Umbilical cord (tissue), 2 donors: ENCODE data around the gene FNBP1. TPM values are rescaled to one million over a fixed set of nuclear protein-coding genes. Genes with fewer than 3 reads are reported as not detected.

ENCODE experiments used
- DNase-seq: peaks from one replicate; pipeline ENCODE4 v3.0.0-alpha.2; 2015; ENCODE audit warnings: low spot score
- total RNA-seq: library from RNA; depleted of rRNA; stranded (reverse); fragments of >200 nt; gene quantifications from one replicate; pipeline ENCODE4 v1.2.3, GENCODE V29; 2014; ENCODE audit warnings: low replicate concordance; ENCODE audit not compliant: insufficient read depth

FNBP1 gene
- total RNA-seq, 1 donor from 2014 or later = 88.1 TPM

- DNase-seq = no peak
These were observed 184.6 kb downstream of the FNBP1 start for GRCh38 chr9:129858167-129858962.

DNA sequence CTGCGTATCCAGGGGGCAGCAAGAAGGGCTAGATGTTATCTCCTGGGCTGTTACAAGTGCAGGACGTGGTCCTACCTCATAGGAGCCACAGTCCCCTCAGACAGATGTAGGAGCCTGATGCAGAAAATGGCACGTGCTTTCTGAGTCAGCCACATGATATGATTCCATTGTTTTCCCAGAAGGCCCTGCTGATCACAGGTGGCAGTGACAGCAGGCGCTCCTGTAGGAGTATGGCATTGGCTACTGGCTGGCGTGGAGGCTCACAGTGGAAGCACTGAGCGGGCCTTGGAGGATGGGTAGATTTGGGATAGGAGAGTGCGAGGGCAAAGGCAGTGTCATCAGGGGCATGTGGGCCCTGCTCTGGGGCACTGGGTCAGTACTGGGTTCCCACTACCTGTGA lies 185.8 kb downstream of the FNBP1 start:
- DNase-seq = no peak

- DNase-seq = no peak
These were observed 188.3 kb downstream of the FNBP1 start for GRCh38 chr9:129854588-129855110.

DNA sequence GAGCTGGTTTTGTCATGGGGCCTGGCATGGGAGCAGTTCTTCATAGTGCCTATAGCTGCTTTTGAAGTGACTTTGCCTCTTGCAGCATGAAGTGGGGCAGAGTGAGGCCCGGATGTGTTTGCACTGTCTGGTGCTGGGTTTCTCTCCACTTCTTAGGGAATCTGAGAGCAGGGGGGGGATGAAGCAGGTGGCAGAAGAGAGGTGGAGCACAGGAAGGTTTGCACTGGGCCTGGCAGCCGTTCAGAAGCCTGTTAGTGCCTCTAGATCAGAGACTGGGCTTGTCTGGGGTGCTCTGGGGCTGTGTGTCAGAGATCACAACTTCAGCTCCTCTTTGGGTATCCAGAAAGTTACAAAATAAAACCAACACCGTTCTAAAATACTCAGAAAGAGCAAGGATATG lies 189.4 kb downstream of the FNBP1 start:
- no peak for DNase-seq

GRCh38 chr9:129852579-129852978 lies 190.4 kb downstream of the FNBP1 start:
- DNase-seq = peak; percentile 21

DNA sequence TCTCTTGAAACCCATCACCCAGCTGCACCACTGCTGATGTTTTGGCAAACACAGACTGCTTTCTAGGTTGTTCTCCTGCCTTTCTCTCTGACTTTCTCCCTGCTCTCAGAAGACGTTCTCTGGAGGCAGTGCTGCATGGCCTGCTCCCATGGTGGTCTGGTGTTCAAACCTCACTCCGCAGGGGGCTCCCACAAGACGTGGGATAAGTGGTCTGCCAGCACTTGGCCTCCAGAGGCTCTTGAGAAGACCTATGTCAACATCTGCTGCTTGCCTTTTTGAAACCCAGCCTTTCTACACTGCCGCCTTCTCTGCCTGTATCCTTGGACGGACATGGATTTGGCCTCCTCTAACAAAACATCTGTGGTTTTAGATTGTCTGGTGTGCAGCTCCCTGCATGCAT lies 191.2 kb downstream of the FNBP1 start:
- DNase-seq = no peak

DNA sequence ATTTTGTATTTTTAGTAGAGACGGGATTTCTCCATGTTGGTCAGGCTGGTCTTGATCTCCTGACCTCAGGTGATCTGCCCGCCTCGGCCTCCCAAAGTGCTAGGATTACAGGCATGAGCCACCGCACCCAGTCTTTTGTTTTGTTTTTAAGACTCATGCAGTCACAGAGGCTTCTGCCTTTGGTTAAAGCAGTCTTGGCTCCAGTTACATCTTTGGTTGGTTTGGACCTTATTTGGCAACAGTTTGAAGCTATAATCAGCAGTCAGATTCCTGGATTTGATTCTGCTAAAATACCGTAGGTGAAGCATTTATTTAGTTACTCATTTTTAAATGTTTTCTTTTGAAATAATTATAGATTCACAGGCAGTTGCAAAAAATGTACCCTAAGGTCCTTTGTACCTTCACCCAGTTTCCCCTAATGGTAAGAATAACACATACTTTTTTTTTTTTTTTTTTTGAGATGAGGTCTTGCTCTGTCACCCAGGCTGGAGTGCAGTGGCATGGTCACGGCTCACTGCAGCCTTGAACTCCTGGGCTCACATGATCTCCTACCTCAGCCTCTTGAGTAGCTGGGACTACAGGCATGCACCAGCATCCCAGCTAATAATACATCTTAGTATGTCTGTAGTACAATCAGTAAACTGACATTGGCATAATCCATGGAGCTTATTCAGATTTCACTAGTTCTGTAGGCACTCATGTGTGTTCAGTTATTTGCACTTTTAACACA lies 192.0 kb downstream of the FNBP1 start:
- no peak for DNase-seq

GRCh38 chr9:129849901-129850300 lies 193.1 kb downstream of the FNBP1 start:
- DNase-seq = no peak

DNA sequence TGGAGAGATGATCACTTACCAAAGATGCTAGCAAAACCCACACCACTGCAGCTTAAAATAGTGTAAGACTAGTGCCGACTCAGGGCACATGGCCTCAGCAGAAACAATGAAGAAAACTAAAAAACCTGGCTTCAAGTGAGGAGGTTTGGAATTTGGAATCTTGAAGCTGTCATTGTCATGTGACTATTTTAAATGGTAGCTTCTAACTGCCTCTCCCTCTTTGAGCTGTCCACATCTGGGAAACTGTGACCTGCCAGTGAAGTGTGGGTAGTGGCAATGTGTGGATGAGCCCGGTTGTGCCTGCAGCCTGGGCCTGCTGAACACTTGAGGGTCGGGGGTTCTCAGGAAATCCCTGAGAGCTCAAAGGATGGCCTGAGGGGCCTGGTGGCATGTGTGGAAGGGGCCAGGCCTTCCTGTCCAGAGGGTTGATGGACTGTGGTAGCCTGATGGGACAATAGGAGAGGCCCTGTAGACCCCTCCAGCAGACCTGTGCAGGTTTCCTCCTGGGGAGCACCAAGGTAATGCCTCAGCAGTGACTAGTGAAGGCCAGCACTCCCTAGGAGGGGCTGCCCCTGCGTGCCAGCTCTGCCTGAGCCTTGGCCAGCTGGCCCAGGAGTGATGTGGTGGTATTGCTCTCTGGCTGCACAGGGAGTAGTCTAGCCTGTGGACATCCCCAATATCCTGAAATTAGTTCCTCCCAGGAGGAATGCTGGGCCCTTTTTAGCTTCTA lies 194.1 kb downstream of the FNBP1 start:
- DNase-seq = no peak

DNA sequence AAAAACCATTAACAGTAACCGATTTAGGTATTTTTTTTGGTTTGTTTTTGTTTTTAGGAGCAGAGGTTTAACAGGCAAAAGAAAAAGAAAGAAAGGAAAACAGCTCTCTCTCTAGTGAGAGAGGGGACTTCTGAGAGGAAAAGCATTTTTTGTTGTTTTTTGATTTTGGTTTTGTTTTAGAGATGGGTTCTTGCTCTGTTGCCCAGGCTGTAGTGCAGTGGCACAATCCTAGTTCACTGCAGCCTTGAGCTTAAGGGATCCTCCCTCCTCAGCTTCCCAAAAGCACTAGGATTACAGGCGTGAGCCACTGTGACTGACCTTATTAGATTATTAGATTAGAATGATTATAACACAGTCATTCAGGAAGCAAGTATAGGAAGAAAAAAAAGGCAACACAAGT lies 197.6 kb downstream of the FNBP1 start:
- DNase-seq = no peak

DNA sequence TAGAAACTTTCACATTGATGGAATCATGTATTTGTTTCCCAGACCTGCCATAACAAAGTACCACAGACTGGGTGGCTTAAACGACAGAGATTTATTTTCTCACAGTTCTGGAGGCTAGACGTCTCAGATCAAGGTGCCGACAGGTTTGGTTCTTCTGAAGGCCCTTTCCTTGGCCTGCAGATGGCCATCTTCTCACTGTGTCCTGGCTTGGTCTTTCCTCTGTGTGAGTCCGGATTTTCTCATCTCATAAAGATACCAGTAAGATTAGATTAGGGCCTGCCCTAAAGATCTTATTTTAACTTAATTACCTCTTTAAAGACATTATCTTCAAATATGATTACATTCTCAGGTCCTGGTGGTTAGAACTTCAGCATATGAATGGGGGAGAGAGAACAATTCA lies 201.9 kb downstream of the FNBP1 start:
- DNase-seq = no peak

DNA sequence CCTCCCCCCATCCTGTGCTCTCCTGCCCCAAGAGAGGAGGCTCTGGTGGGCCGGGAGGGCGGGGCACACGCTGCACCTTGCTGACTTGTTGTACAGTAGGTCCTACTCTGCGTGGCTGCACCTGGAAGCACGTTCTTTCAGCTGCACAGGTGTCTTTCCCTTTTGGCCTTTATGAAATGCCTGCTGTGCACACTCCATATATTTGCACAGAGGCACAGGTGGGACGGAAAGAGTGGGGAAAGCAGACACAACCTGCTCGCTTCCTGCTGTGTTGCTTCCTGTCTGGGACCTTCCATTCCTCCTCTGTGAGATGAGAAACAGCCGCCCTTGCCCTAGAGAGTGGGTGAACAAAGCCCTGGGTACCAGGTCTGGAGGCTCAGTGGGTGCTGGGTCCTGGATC lies 203.0 kb downstream of the FNBP1 start:
- no peak for DNase-seq

DNA sequence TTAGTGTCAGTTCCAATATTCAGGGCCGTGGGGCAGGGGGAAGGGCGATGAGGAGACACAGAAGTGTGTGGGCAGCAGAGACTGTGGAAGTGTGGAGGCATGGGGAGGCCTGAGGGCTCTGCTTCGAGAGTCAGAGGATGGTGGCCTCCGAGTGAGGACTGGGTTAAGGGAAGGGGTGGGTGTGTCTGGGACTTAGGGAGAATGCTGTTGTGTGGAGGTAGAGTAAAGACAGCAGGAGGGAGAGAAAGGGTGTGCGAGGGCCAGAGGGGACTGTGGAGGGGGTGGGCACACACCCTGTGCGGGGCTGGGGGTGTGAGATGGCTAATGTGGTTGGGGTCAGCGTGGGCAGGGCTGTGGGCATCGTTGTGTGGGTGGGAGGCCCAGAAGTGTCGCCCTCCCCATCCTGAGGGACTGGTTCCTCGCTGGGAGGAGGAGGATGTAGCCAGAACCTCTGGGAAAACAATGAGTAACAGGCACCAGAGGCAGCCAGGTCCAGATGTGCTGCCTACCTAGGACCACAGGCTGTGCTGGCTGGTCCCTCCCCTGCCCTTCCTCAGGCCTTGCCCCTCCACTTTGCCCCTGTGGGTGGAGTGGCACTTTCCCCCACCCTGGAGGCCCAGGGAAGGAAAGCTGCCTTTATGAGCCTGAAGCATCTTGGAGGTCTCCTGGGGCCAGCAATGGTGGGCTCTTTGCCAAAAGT lies 203.5 kb downstream of the FNBP1 start:
- DNase-seq = no peak

GRCh38 chr9:129838707-129839259 lies 204.2 kb downstream of the FNBP1 start:
- peak; percentile 27 for DNase-seq

Other genes with a start within 250 kb of the FNBP1 start
- 29.4 TPM for gene TOR1B, start 240.0 kb downstream of the FNBP1 start, total RNA-seq
- gene TOR1A, start 219.1 kb downstream of the FNBP1 start, total RNA-seq = 13.0 TPM
- 49.1 TPM for gene C9orf78, start 207.9 kb downstream of the FNBP1 start, total RNA-seq
- 27.2 TPM for gene USP20, start 207.7 kb downstream of the FNBP1 start, total RNA-seq
- 53.7 TPM for gene GPR107, start 10.7 kb upstream of the FNBP1 start, total RNA-seq
- 49.6 TPM for gene NCS1, start 129.2 kb upstream of the FNBP1 start, total RNA-seq
- 7.5 TPM for gene HMCN2, start 222.6 kb upstream of the FNBP1 start, total RNA-seq